BLaER1 treated with 17β-estradiol and CSF1 and Interleukin-3, amounts not matched to agents 10 nM and 100 nM (cell line): Measurements from ENCODE around the gene B4GALNT4.
"Not testable (repeated sequence)": the region's sequence is repeated elsewhere in the genome, so short reads cannot be mapped to it uniquely, and the experiment has no call there.

Source experiments
- H3K27ac ChIP-seq, 11 experiments: shearing (Covaris generic); formaldehyde crosslinking; 2 replicates each; pipeline ENCODE4 v1.8.1; 2022
- H3K27me3 ChIP-seq, 11 experiments: shearing (Covaris generic); formaldehyde crosslinking; 2 replicates each; pipeline ENCODE4 v1.8.1; 2022
- H3K36me3 ChIP-seq, 11 experiments: shearing (Covaris generic); formaldehyde crosslinking; 2 replicates each; pipeline ENCODE4 v1.8.1; 2022
- H3K4me1 ChIP-seq, 10 experiments: shearing (Covaris generic); formaldehyde crosslinking; 2 replicates each; pipeline ENCODE4 v1.8.1; 2022
- H3K4me2 ChIP-seq, 11 experiments: shearing (Covaris generic); formaldehyde crosslinking; 2 replicates each; pipeline ENCODE4 v1.8.1; 2022
- H3K4me3 ChIP-seq, 10 experiments: shearing (Covaris generic); formaldehyde crosslinking; 2 replicates each; pipeline ENCODE4 v1.8.1; 2022
- H3K9ac ChIP-seq, 11 experiments: shearing (Covaris generic); formaldehyde crosslinking; 2 replicates each; pipeline ENCODE4 v1.8.1; 2022
- H3K9me3 ChIP-seq, 11 experiments: shearing (Covaris generic); formaldehyde crosslinking; replicated peaks in 1 of 11; 2 replicates each; pipeline ENCODE4 v1.8.1; 2022
- H4K20me1 ChIP-seq, 11 experiments: shearing (Covaris generic); formaldehyde crosslinking; 2 replicates each; pipeline ENCODE4 v1.8.1; 2022
- Cebpa-rat ChIP-seq, 11 experiments: shearing (Covaris generic); IDR thresholded peaks; 2 replicates each; pipeline ENCODE4 v1.8.1; 2022

B4GALNT4 gene

DNA sequence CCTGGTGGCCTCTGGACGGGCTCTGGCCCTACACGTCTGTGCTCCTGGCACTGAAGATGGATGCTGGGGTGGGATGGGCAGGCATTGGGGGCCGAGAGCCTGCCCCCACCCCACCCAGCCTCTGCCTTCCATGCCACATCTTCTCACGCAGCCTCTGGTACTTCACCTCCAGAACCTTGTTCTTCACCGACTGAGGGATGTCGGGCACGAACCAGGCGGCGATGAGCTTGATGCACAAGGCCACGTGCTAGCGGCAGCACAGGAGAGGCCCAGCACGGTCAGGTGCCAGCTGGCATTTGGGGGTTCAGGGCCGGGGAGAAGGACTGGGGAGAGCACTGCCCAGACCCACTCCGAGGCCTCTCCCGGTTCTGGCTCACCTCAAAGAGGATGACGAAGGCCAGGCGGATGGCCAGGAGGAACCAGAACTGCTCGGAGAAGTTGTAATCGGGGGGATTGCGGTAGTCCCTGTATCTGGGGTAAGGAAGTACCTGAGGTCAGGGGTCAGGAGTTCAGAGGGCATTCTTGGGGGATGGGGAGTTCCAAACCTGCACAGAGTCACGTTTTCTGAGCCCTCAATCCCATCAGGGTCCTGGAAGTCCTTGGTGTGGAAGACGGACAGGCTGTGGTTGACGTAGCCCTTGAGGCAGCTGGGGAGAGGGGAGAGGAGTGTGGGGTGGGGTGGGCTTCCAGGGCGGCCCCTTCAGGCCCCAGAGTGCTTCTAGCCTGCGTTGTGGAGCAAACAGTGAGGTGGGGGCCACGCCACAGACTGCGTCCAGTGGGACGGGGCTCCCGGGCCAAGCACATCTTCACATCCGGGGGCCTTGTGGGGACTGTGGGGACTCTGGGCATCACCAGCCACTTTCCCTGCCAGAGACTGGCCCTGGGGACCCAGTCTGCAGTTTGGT lies 49.3 kb downstream of the B4GALNT4 start:
- Histone ChIP-seq H3K9ac (no peak overlapping the region), H3K4me1 (peaks cover 27 to 43% (median 37%) of the 10 kb centered on the region in 10 experiments), H3K4me3 (no peak overlapping the region), H3K9me3 (no peaks in the 10 kb centered on the region), H3K4me2 (peak overlapping the region in 3 of 11 experiments; percentile 99; a peak in 4 of 22 replicates), H3K36me3 (no peaks in the 10 kb centered on the region), H4K20me1 (peaks cover 0 to under 1% (median 0%) of the 10 kb centered on the region in 11 experiments; a peak in 1 of 22 replicates), H3K27ac (no peak overlapping the region), H3K27me3 (peaks cover 0 to 10% (median 0%) of the 10 kb centered on the region in 11 experiments; a peak in 4 of 22 replicates)
- TF ChIP-seq Cebpa-rat (IDR thresholded peaks at IDR 0.05), result no peak

DNA sequence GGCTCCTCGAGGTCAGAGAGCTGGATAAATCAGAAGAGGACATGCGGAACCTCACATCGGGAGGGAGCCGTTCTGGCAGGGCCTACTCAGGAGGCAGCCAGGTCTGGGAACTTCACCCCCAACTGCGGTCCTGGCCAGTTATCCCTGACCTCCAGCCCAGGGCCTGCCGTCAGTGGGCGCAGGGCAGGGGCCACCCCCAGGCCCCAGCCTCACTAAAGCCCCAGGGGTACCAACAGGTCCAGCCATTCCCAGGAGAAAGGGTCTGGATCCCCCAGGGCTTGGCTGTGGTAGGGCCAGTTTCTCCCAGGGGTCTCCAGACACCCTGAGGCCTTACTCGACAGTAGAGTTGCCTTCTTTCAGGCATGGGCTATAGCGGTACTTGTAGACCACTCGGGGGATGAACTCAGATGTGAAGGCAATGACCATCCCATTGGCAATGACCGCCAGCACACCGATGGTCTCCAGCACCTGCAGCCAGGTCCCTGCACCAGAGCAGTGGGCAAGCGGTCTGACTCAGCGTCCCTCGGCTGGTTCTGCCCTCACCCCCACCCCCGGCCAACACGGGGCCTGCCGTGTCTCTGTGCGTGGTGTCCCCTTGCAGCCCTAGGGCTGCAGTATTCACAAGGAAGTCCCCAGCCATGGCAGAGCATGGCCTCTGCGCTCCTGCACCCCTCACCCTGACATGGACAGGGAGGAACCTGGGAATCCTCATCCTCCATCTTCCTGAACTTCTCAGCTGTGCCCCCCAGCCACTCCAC lies 50.1 kb downstream of the B4GALNT4 start:
- Histone ChIP-seq H3K27ac (no peak overlapping the region), H3K4me2 (no peak overlapping the region), H3K4me3 (no peak overlapping the region), H3K9me3 (no peaks in the 10 kb centered on the region), H3K4me1 (peaks cover 24 to 35% (median 31%) of the 10 kb centered on the region in 10 experiments), H3K27me3 (peaks cover 0 to 10% (median 0%) of the 10 kb centered on the region in 11 experiments; a peak in 4 of 22 replicates), H3K9ac (no peak overlapping the region), H4K20me1 (no peaks in the 10 kb centered on the region), H3K36me3 (no peaks in the 10 kb centered on the region)
- TF ChIP-seq Cebpa-rat (IDR thresholded peaks at IDR 0.05), result no peak

DNA sequence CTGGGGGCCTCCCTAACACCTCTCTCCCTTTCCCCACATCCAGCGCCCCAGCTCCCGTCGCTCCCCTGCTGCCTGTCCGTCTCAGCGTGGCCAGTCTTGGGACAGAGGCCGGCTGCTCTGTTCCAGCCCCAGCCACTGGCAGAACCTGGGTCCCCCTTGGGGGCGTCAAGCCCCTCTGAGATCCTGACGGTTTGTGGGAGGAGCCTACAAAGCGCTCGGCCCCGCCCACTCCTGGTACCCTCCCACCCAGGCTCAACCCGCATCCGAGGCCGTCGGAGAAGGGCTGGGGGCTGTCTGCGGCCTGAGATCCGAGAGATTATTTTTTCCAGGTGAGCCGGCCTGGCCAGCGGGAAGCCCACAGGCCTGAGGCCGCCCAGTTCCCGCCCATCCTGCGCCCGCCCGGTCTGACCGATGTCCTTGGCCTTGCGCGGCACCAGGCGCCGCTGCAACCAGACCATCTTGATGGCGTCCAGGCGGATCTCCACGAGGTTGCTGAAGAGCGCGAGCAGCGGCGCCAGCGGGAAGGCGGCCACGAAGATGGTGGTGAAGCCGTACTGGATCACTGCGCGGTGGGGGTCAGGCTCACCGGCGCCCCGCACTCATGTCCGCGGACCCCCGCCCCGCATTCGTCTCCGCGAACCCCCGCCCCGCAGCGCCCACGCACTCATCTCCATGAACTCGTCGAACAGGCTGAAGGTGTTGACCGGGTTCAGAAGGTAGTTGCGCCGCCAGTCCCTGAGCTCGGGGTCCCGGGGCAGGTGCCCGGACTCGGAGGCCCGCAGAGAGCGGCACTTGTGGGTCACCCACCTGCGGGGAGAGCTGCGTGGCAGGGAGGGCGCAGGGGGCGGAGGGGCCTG lies 51.0 kb downstream of the B4GALNT4 start:
- Histone ChIP-seq H3K4me1 (peaks cover 19 to 28% (median 26%) of the 10 kb centered on the region in 10 experiments), H3K9me3 (no peaks in the 10 kb centered on the region), H3K4me2 (no peak overlapping the region), H3K27ac (no peak overlapping the region), H3K27me3 (peaks cover 0 to 10% (median 0%) of the 10 kb centered on the region in 11 experiments; a peak in 4 of 22 replicates), H3K9ac (no peak overlapping the region), H3K4me3 (no peak overlapping the region), H3K36me3 (no peaks in the 10 kb centered on the region), H4K20me1 (no peaks in the 10 kb centered on the region)
- no peak for TF ChIP-seq Cebpa-rat (IDR thresholded peaks at IDR 0.05)

DNA sequence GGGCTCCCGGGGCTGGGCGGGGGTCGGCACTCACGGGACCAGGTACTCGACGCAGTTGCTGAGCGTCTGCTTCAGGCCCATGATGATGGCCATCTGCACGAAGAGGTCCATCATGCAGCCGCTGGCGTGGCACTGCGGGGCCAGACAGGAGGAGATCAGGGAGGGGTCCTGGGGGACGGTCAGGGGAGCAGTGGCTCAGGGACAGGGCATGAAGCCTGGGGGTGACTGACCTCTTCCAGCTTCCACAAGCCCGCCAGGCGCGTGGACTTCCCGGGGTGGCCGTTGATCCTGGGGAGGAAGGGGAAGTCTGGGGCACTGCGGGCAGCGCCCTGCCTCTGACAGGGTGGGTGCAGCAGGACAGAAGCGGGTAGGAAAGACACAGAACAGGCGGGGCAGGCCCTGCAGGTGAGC lies 51.6 kb downstream of the B4GALNT4 start:
- H3K4me1 ChIP-seq, result peaks cover 13 to 22% (median 19%) of the 10 kb centered on the region in 10 experiments
- H3K9ac ChIP-seq, result no peak overlapping the region
- H3K4me3 ChIP-seq, result no peak overlapping the region
- no peaks in the 10 kb centered on the region for H3K36me3 ChIP-seq
- no peaks in the 10 kb centered on the region for H4K20me1 ChIP-seq
- no peaks in the 10 kb centered on the region for H3K9me3 ChIP-seq
- TF ChIP-seq Cebpa-rat (IDR thresholded peaks at IDR 0.05), result no peak
- peaks cover 0 to 10% (median 0%) of the 10 kb centered on the region in 11 experiments; a peak in 4 of 22 replicates for H3K27me3 ChIP-seq
- no peak overlapping the region for H3K4me2 ChIP-seq
- no peak overlapping the region for H3K27ac ChIP-seq

DNA sequence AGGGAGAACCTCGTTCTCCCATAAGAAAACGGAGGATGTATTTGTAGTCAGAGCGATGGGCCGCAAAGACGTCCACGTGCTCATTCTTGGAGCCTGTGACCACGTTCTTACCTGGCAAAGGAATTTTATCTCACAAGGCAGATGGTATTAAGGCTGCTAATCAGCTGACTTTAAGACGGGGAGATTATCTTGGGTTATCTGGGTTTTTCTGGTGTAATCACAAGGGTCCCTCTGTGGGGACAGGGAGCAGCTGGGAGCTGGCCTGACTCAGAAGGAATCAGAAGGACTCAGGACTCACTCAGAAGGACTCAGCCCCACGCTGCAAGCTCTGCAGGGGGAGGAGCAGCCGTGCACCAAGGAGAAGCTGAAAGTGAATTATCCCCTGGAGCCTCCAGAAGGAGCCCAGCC lies 53.0 kb downstream of the B4GALNT4 start:
- Histone ChIP-seq H3K9ac (no peak overlapping the region), H3K4me2 (no peak overlapping the region), H3K9me3 (no peaks in the 10 kb centered on the region), H4K20me1 (no peaks in the 10 kb centered on the region), H3K4me3 (no peak overlapping the region), H3K27ac (no peak overlapping the region), H3K36me3 (no peaks in the 10 kb centered on the region), H3K4me1 (peaks cover 5 to 11% (median 8%) of the 10 kb centered on the region in 10 experiments), H3K27me3 (peaks cover 0 to 7% (median 0%) of the 10 kb centered on the region in 11 experiments; a peak in 4 of 22 replicates)
- TF ChIP-seq Cebpa-rat (IDR thresholded peaks at IDR 0.05), result no peak

DNA sequence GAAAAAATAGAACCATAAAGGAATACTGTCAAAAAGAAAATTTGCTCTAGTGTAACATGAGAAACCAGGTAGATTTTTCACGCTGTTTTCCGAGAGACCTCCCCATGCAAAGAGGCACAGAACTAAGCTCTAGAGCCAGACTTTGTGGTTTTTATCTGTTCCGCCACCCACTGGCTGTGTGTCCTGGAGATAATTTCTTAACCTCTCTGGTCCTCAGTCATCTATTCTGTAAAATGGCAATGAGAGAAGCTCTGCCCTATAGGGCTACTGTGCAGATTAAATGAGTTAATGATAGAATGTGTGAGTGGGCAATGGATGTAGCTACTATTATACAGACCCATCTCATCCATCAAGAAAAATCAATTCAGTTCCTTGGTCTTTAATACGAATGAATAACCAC lies 54.9 kb downstream of the B4GALNT4 start:
- Histone ChIP-seq H3K27me3 (no peaks in the 10 kb centered on the region), H3K4me3 (no peak overlapping the region), H3K36me3 (no peaks in the 10 kb centered on the region), H3K27ac (no peak overlapping the region), H3K4me2 (no peak overlapping the region), H3K4me1 (no peaks in the 10 kb centered on the region), H4K20me1 (no peaks in the 10 kb centered on the region), H3K9me3 (no peaks in the 10 kb centered on the region), H3K9ac (no peak overlapping the region)
- TF ChIP-seq Cebpa-rat (IDR thresholded peaks at IDR 0.05), result no peak

DNA sequence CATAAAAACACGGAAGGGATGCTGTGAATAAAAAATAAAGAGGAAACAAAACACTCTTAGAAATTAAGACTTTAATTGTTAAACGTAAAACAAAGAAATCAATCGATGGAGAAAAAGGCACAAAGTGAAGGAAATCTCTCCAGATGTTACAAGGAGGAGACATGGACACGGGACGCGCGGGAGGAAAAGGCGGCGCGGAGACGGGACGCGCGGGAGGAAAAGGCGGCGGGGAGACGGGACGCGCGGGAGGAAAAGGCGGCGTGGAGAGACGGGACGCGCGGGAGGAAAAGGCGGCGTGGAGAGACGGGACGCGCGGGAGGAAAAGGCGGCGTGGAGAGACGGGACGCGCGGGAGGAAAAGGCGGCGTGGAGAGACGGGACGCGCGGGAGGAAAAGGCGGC lies 55.5 kb downstream of the B4GALNT4 start:
- not testable (repeated sequence) for H3K4me2 ChIP-seq, H3K36me3 ChIP-seq, H3K9ac ChIP-seq, H3K4me3 ChIP-seq, H3K27me3 ChIP-seq, H3K4me1 ChIP-seq, H4K20me1 ChIP-seq, H3K27ac ChIP-seq, H3K9me3 ChIP-seq

DNA sequence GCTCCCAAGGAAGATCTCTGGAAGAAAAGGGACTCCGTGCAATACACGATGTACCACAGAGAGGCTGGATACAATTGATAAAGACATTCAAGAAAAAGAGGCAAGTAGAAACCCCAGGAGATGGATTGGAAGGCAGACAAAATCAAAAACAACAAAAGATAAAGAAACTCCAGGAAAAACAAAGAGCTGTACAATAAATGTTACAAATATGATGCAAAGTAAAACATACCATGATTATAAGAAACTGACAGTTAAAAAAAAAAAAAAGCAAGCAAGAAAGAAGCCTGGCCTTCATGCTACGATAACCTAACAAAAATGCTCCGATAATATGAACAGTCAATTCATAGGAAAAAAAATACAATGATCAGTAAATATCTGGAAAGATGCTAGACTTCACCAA lies 56.0 kb downstream of the B4GALNT4 start:
- Histone ChIP-seq H3K4me2 (no peak overlapping the region), H3K27me3 (no peaks in the 10 kb centered on the region), H3K27ac (no peak overlapping the region), H3K9me3 (no peaks in the 10 kb centered on the region), H3K4me1 (no peaks in the 10 kb centered on the region), H3K4me3 (no peak overlapping the region), H3K36me3 (no peaks in the 10 kb centered on the region), H4K20me1 (no peaks in the 10 kb centered on the region), H3K9ac (no peak overlapping the region)
- TF ChIP-seq Cebpa-rat (IDR thresholded peaks at IDR 0.05), result no peak

DNA sequence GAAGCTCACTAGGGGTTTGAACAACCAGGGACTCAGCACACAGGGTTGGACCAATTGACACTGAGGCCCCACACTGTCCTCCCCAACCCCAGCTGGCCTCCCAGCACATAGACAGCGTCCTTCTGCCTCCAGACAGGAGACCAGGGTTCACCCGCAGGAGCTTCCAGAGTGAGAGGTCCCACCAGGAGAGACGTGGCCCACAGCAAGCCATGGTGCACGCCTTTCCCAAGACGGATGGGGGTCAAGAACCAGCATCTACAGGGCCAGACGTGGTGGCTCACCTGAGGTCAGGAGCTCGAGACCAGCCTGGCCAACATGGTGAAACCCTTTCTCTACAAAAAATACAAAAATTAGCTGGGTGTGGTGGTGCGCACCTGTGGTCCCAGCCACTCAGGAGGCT lies 57.6 kb downstream of the B4GALNT4 start:
- no peak overlapping the region for H3K9ac ChIP-seq
- H3K27ac ChIP-seq, result no peak overlapping the region
- no peaks in the 10 kb centered on the region for H3K36me3 ChIP-seq
- no peak for TF ChIP-seq Cebpa-rat (IDR thresholded peaks at IDR 0.05)
- H3K27me3 ChIP-seq, result no peaks in the 10 kb centered on the region
- no peaks in the 10 kb centered on the region for H4K20me1 ChIP-seq
- no peak overlapping the region for H3K4me2 ChIP-seq
- H3K9me3 ChIP-seq, result no peaks in the 10 kb centered on the region
- no peak overlapping the region for H3K4me3 ChIP-seq
- H3K4me1 ChIP-seq, result no peaks in the 10 kb centered on the region
